Natural killer cell (primary cell): ENCODE data around the gene GAL. TPM values are rescaled to one million over a fixed set of nuclear protein-coding genes. Genes with fewer than 3 reads are reported as not detected.
"Not testable (repeated sequence)": the region's sequence is repeated elsewhere in the genome, so short reads cannot be mapped to it uniquely, and the experiment has no call there.

Experiments
- ATAC-seq, 3 donors: fragments of 150-1000 bp in 2 of 3; fragments of 200-7000 bp in 1 of 3; cut with Tn5 transposase; 1 replicate in 1 of 3; 2 replicates in 2 of 3; pipeline ENCODE4 v1.10.0; 2021; ENCODE audit warnings: mild to moderate bottlenecking in 2 of 3, moderate library complexity in 2 of 3
- DNase-seq, 2 donors: peaks; one replicate each; pipeline versions ENCODE4 v3.0.0 to v3.0.0-alpha.2; 2013 to 2021; ENCODE audit warnings: mixed read lengths in 1 of 2
- H3K27ac ChIP-seq: one replicate; pipeline ENCODE4 v1.5.1; 2013; ENCODE audit warnings: mild to moderate bottlenecking, low read length
- H3K27me3 ChIP-seq: one replicate; pipeline ENCODE4 v1.6.1; 2013; ENCODE audit warnings: low read length; ENCODE audit not compliant: control insufficient read depth, insufficient read depth
- H3K36me3 ChIP-seq: one replicate; pipeline ENCODE4 v1.6.1; 2013; ENCODE audit warnings: low read length; ENCODE audit not compliant: control insufficient read depth, insufficient read depth
- H3K4me1 ChIP-seq: one replicate; pipeline ENCODE4 v1.6.1; 2013; ENCODE audit warnings: low read length; ENCODE audit not compliant: control insufficient read depth, insufficient read depth
- H3K4me3 ChIP-seq: one replicate; pipeline ENCODE4 v1.5.1; 2013; ENCODE audit warnings: low read length
- H3K9me3 ChIP-seq: one replicate; pipeline ENCODE4 v1.6.1; 2013; ENCODE audit warnings: low read length; ENCODE audit not compliant: control insufficient read depth, insufficient read depth
- H3K27ac Mint-ChIP-seq, 2 donors: one replicate each; pipeline ENCODE4 v1.8.0; 2022; ENCODE audit warnings: mild to moderate bottlenecking in 2 of 2, mixed read lengths in 2 of 2, moderate library complexity in 1 of 2
- H3K27me3 Mint-ChIP-seq, 2 donors: one replicate each; pipeline ENCODE4 v1.8.0; 2022; ENCODE audit warnings: low read depth in 2 of 2, mixed read lengths in 2 of 2
- H3K36me3 Mint-ChIP-seq: one replicate; pipeline ENCODE4 v1.8.0; 2022; ENCODE audit warnings: mixed read lengths
- H3K4me1 Mint-ChIP-seq, 2 donors: one replicate each; pipeline ENCODE4 v1.8.0; 2022; ENCODE audit warnings: mixed read lengths in 2 of 2
- H3K4me3 Mint-ChIP-seq: one replicate; pipeline ENCODE4 v1.8.0; 2022; ENCODE audit warnings: mild to moderate bottlenecking, moderate library complexity, mixed read lengths
- H3K9me3 Mint-ChIP-seq, 2 donors: one replicate each; pipeline ENCODE4 v1.8.0; 2022; ENCODE audit warnings: mixed read lengths in 2 of 2
- CTCF ChIP-seq: fragments of 200-600 bp; IDR thresholded peaks from one replicate; pipeline ENCODE4 v1.8.0; 2022; ENCODE audit warnings: antibody characterized with exemption
- WGBS: methylation state at CpG from one replicate; pipeline ENCODE4 v1.1.7; 2013; ENCODE audit warnings: missing lambda C conversion rate; ENCODE audit not compliant: insufficient coverage; 5-methylcytosine and 5-hydroxymethylcytosine counted together
- intact Hi-C: fragments of 100-400 bp; cut with micrococcal nuclease; formaldehyde crosslinking; loops from one replicate; pipeline ENCODE4 v1.14.2; 2022
- total RNA-seq, 4 donors: library from RNA; stranded (reverse); fragments of 120-200 nt in 1 of 4; gene quantifications; one replicate each; pipeline versions ENCODE4 v1.2.3 to v1.2.4, GENCODE V29; 2013 to 2022

Gene GAL
- not detected for total RNA-seq
- not detected for total RNA-seq (2013)

- DNase-seq (no peak), ATAC-seq (no peak)
- intact Hi-C loops, result no loop called here
- H3K4me1 ChIP-seq, result no peaks in the 10 kb centered on the region
- Mint-ChIP-seq H3K9me3 (no peaks in the 10 kb centered on the region), H3K27ac (no peak within 1 kb of the TSS), H3K27me3 (peaks cover 44 to 58% of the 10 kb centered on the region in 2 donors), H3K36me3 (no peaks in the 10 kb centered on the region), H3K4me3 (no peak within 1 kb of the TSS), H3K4me1 (peaks cover 0 to 4% of the 10 kb centered on the region in 2 donors)
- H3K27ac ChIP-seq, result no peak within 1 kb of the TSS
- no peaks in the 10 kb centered on the region for H3K9me3 ChIP-seq
- TF ChIP-seq CTCF, result no peak
- H3K27me3 ChIP-seq, result peaks cover 23% of the 10 kb centered on the region
- WGBS, result 5% methylated on average over 113 of the region's 113 CpGs
- no peak within 1 kb of the TSS for H3K4me3 ChIP-seq
- no peaks in the 10 kb centered on the region for H3K36me3 ChIP-seq
Observed at GRCh38 chr11:68684385-68685356, at the start of gene GAL. Gene GAL (plus strand): TSS chr11:68684544. CDS start chr11:68684924, 380 bp downstream.

GRCh38 chr11:68634606-68635005 lies 49.7 kb upstream of the GAL start:
- H3K36me3 Mint-ChIP-seq, H3K27me3 ChIP-seq, H3K36me3 ChIP-seq, H3K9me3 Mint-ChIP-seq, DNase-seq, ATAC-seq, H3K4me1 Mint-ChIP-seq, H3K27ac Mint-ChIP-seq, H3K9me3 ChIP-seq, H3K27ac ChIP-seq, H3K4me3 ChIP-seq, H3K4me3 Mint-ChIP-seq, H3K4me1 ChIP-seq, intact Hi-C loops: not testable (repeated sequence)
- H3K27me3 Mint-ChIP-seq, result peaks cover 14% of the 10 kb centered on the region in 2 donors
- 68% methylated on average over 7 of the region's 7 CpGs for WGBS

GRCh38 chr11:68635172-68635571 lies 49.2 kb upstream of the GAL start:
- H3K27ac ChIP-seq, DNase-seq, H3K36me3 ChIP-seq, ATAC-seq, H3K4me1 ChIP-seq, H3K9me3 Mint-ChIP-seq, H3K36me3 Mint-ChIP-seq, H3K4me1 Mint-ChIP-seq, H3K27ac Mint-ChIP-seq, H3K4me3 Mint-ChIP-seq, H3K27me3 ChIP-seq, H3K9me3 ChIP-seq, H3K4me3 ChIP-seq, intact Hi-C loops: not testable (repeated sequence)
- WGBS, result 79% methylated on average over 5 of the region's 7 CpGs
- peaks cover 14% of the 10 kb centered on the region in 2 donors for H3K27me3 Mint-ChIP-seq

- peaks cover 14% of the 10 kb centered on the region in 2 donors for H3K27me3 Mint-ChIP-seq
- H3K27me3 ChIP-seq, H3K4me1 ChIP-seq, intact Hi-C loops, H3K4me3 Mint-ChIP-seq, H3K9me3 ChIP-seq, H3K9me3 Mint-ChIP-seq, H3K4me3 ChIP-seq, H3K36me3 Mint-ChIP-seq, DNase-seq, H3K27ac ChIP-seq, H3K27ac Mint-ChIP-seq, H3K4me1 Mint-ChIP-seq, H3K36me3 ChIP-seq, ATAC-seq: not testable (repeated sequence)
- 90% methylated on average over 6 of the region's 10 CpGs for WGBS
Observed at GRCh38 chr11:68635883-68636282, 48.5 kb upstream of the GAL start.

- H3K4me3 ChIP-seq, H3K27ac Mint-ChIP-seq, H3K27ac ChIP-seq, H3K4me1 ChIP-seq, H3K36me3 Mint-ChIP-seq, H3K4me1 Mint-ChIP-seq, H3K4me3 Mint-ChIP-seq, intact Hi-C loops, ATAC-seq, DNase-seq, H3K27me3 ChIP-seq, H3K9me3 ChIP-seq, H3K36me3 ChIP-seq, H3K9me3 Mint-ChIP-seq: not testable (repeated sequence)
- WGBS, result 75% methylated on average over 3 of the region's 3 CpGs
- peaks cover 11 to 16% of the 10 kb centered on the region in 2 donors for H3K27me3 Mint-ChIP-seq
Observed at GRCh38 chr11:68639322-68639721, 45.0 kb upstream of the GAL start.
